HepG2 (cell line): ENCODE measurements around the gene DDX50. TPM values are rescaled to one million over a fixed set of nuclear protein-coding genes. Genes with fewer than 3 reads are reported as not detected.

Experiments
- ARNT2 ChIP-seq: sonication (generic); formaldehyde crosslinking; IDR thresholded peaks from 2 replicates; pipeline ENCODE4 v1.8.0; 2022; ENCODE audit warnings: mild to moderate bottlenecking, low read depth, missing genetic modification reagents, moderate library complexity
- ELF3 ChIP-seq: IDR thresholded peaks from 2 replicates; pipeline ENCODE4 v1.6.1; 2016; ENCODE audit warnings: missing genetic modification reagents, missing compliant biosample characterization
- GABPB1 ChIP-seq: IDR thresholded peaks from 2 replicates; pipeline ENCODE4 v1.6.1; 2016; ENCODE audit warnings: mild to moderate bottlenecking, missing genetic modification reagents, moderate library complexity, missing compliant biosample characterization
- GFI1 ChIP-seq: sonication (generic); formaldehyde crosslinking; IDR thresholded peaks from 2 replicates; pipeline ENCODE4 v1.5.0; 2020; ENCODE audit warnings: missing genetic modification reagents, mild to moderate bottlenecking, borderline replicate concordance
- KLF15 ChIP-seq: sonication (generic); formaldehyde crosslinking; IDR thresholded peaks from 2 replicates; pipeline ENCODE4 v1.8.1; 2023; ENCODE audit warnings: borderline replicate concordance, mild to moderate bottlenecking, inconsistent platforms, missing genetic modification reagents, mixed read lengths
- MED8 ChIP-seq: sonication (generic); formaldehyde crosslinking; IDR thresholded peaks from 2 replicates; pipeline ENCODE4 v1.8.1; 2023; ENCODE audit warnings: mild to moderate bottlenecking, missing genetic modification reagents; ENCODE audit not compliant: insufficient replicate concordance
- NCOA2 ChIP-seq: sonication (generic); formaldehyde crosslinking; IDR thresholded peaks from 2 replicates; pipeline ENCODE4 v1.8.0; 2022; ENCODE audit warnings: inconsistent platforms
- PCBP2 ChIP-seq: fragments of 200-400 bp; formaldehyde crosslinking; optimal IDR thresholded peaks from 2 replicates; pipeline ENCODE3; 2018; ENCODE audit warnings: low read length, low read depth; ENCODE audit not compliant: poor library complexity, severe bottlenecking
- RXRB ChIP-seq: IDR thresholded peaks from 2 replicates; pipeline ENCODE4 v1.6.1; 2016; ENCODE audit warnings: borderline replicate concordance, missing genetic modification reagents, missing compliant biosample characterization
- SAP130 ChIP-seq: IDR thresholded peaks from 2 replicates; pipeline ENCODE4 v1.6.1; 2016; ENCODE audit warnings: low read depth
- SMAD9 ChIP-seq: sonication (generic); formaldehyde crosslinking; IDR thresholded peaks from 2 replicates; pipeline ENCODE4 v1.5.1; 2020; ENCODE audit warnings: mild to moderate bottlenecking, missing genetic modification reagents
- SNRNP70 ChIP-seq: fragments of 200-400 bp; formaldehyde crosslinking; IDR thresholded peaks from 2 replicates; pipeline ENCODE4 v1.6.1; 2017; ENCODE audit warnings: mild to moderate bottlenecking, low read depth, low read length, moderate library complexity
- YEATS2 ChIP-seq: sonication (generic); formaldehyde crosslinking; IDR thresholded peaks from 2 replicates; pipeline ENCODE4 v1.4.0; 2020; ENCODE audit warnings: missing genetic modification reagents, borderline replicate concordance
- ZNF331 ChIP-seq: sonication (generic); formaldehyde crosslinking; IDR thresholded peaks from 2 replicates; pipeline ENCODE4 v1.4.0; 2020; ENCODE audit warnings: missing genetic modification reagents
- ZNF549 ChIP-seq: sonication (generic); formaldehyde crosslinking; IDR thresholded peaks from 2 replicates; pipeline ENCODE4 v1.5.0; 2020; ENCODE audit warnings: missing genetic modification reagents
- ZNF678 ChIP-seq: sonication (generic); formaldehyde crosslinking; IDR thresholded peaks from 2 replicates; pipeline ENCODE4 v1.4.0; 2020; ENCODE audit warnings: mild to moderate bottlenecking, missing genetic modification reagents
- polyA plus RNA-seq, 8 experiments: library from polyadenylated mRNA; depleted of rRNA in 3 of 8; stranded (reverse) in 7 of 8; unstranded in 1 of 8; fragments of >200 nt; fragmentation: Illumina TruSeq in 4 of 8; extraction: Trizol in 4 of 8; gene quantifications; 2 replicates each; pipeline versions ENCODE4 v1.2.1 to v1.2.3, GENCODE V29; 2011 to 2016; ENCODE audit warnings: low read depth in 4 of 8, missing spikeins in 1 of 8, mixed read lengths in 1 of 8; ENCODE audit not compliant: insufficient read depth in 1 of 8
- total RNA-seq, 5 experiments: library from RNA; depleted of rRNA; stranded (reverse); fragments of >200 nt; fragmentation: Illumina TruSeq; extraction: Trizol; gene quantifications; 2 replicates each; pipeline ENCODE4 v1.2.3, GENCODE V29; 2016; ENCODE audit warnings: low read depth in 1 of 5
- TF ChIP-seq, protein P1 (sequence below): sonication (generic); formaldehyde crosslinking; IDR thresholded peaks from 2 replicates; pipeline ENCODE4 v1.5.0; 2020; ENCODE audit warnings: mild to moderate bottlenecking, missing genetic modification reagents, borderline replicate concordance
- TF ChIP-seq, protein P2 (sequence below): sonication (generic); formaldehyde crosslinking; IDR thresholded peaks from 2 replicates; pipeline ENCODE4 v1.5.0; 2020; ENCODE audit warnings: mild to moderate bottlenecking, low read depth, missing genetic modification reagents, borderline replicate concordance
- TF ChIP-seq, protein P3 (sequence below): sonication (generic); formaldehyde crosslinking; IDR thresholded peaks from 2 replicates; pipeline ENCODE4 v1.4.0; 2020; ENCODE audit warnings: missing genetic modification reagents

DDX50 gene
- total and polyA plus RNA-seq, 2 of the 13 experiments (the other 11 are each of a cell fraction or from before 2014, with no cell fraction given), result 19.0 to 38.2 TPM

DNA sequence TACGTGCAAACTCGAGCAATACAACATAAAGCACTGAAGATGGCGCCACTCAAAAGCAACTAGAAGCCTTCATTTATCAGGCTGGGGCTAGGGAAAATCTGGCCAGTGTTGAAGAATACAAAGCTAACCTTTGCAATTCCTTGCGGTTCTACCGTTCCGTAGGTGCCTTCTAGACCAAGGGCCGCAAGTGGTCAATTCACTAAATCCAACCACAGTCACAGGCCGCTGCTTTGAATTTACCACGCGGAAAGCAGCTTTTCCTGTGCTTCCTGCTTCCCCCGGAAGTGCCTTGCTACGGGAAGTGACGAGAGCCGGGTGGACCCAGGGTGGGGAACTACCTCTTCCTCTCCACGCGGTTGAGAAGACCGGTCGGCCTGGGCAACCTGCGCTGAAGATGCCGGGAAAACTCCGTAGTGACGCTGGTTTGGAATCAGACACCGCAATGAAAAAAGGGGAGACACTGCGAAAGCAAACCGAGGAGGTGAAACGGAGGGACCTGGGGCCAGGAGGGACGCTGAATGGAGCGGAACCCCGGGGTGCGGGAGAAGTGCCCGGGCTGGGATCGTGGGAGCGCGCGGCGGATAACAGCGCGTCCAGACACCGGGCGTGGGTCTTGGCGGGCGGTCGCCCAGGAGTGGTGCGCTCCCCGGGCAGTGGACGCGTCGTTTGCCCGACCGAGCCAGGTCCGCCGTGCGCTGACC, 54.9 kb downstream of the DDX50 start, which contains the start of gene DDX21 (continued):
- TF ChIP-seq GFI1 (CRISPR knock-in tag) (0 out of 2 replicates have a peak, but pooled peaks have one; percentile 37), PCBP2 (no peak), ZNF678 (CRISPR knock-in tag) (peak; percentile 59; the same call in 1 of the 2 replicates), ZNF331 (CRISPR knock-in tag) (peak; percentile 52; the same call in 1 of the 2 replicates), ELF3 (CRISPR knock-in tag) (peak; percentile 77; the same call in 1 of the 2 replicates), ZNF549 (CRISPR knock-in tag) (no peak), SMAD9 (peak; percentile 65; the same call in 1 of the 2 replicates), SAP130 (CRISPR knock-in tag) (peak; percentile 99), NCOA2 (CRISPR knock-in tag) (peak; percentile 52; the same call in 1 of the 2 replicates), MED8 (CRISPR knock-in tag) (peak; percentile 80), SNRNP70 (no peak), YEATS2 (CRISPR knock-in tag) (peak; percentile 92), GABPB1 (CRISPR knock-in tag) (peak; percentile 97), KLF15 (CRISPR knock-in tag) (peak; percentile 45; the same call in 1 of the 2 replicates), RXRB (peak; percentile 65), ARNT2 (CRISPR knock-in tag) (peak; percentile 84; the same call in 1 of the 2 replicates)
- TF ChIP-seq, protein P1, sequence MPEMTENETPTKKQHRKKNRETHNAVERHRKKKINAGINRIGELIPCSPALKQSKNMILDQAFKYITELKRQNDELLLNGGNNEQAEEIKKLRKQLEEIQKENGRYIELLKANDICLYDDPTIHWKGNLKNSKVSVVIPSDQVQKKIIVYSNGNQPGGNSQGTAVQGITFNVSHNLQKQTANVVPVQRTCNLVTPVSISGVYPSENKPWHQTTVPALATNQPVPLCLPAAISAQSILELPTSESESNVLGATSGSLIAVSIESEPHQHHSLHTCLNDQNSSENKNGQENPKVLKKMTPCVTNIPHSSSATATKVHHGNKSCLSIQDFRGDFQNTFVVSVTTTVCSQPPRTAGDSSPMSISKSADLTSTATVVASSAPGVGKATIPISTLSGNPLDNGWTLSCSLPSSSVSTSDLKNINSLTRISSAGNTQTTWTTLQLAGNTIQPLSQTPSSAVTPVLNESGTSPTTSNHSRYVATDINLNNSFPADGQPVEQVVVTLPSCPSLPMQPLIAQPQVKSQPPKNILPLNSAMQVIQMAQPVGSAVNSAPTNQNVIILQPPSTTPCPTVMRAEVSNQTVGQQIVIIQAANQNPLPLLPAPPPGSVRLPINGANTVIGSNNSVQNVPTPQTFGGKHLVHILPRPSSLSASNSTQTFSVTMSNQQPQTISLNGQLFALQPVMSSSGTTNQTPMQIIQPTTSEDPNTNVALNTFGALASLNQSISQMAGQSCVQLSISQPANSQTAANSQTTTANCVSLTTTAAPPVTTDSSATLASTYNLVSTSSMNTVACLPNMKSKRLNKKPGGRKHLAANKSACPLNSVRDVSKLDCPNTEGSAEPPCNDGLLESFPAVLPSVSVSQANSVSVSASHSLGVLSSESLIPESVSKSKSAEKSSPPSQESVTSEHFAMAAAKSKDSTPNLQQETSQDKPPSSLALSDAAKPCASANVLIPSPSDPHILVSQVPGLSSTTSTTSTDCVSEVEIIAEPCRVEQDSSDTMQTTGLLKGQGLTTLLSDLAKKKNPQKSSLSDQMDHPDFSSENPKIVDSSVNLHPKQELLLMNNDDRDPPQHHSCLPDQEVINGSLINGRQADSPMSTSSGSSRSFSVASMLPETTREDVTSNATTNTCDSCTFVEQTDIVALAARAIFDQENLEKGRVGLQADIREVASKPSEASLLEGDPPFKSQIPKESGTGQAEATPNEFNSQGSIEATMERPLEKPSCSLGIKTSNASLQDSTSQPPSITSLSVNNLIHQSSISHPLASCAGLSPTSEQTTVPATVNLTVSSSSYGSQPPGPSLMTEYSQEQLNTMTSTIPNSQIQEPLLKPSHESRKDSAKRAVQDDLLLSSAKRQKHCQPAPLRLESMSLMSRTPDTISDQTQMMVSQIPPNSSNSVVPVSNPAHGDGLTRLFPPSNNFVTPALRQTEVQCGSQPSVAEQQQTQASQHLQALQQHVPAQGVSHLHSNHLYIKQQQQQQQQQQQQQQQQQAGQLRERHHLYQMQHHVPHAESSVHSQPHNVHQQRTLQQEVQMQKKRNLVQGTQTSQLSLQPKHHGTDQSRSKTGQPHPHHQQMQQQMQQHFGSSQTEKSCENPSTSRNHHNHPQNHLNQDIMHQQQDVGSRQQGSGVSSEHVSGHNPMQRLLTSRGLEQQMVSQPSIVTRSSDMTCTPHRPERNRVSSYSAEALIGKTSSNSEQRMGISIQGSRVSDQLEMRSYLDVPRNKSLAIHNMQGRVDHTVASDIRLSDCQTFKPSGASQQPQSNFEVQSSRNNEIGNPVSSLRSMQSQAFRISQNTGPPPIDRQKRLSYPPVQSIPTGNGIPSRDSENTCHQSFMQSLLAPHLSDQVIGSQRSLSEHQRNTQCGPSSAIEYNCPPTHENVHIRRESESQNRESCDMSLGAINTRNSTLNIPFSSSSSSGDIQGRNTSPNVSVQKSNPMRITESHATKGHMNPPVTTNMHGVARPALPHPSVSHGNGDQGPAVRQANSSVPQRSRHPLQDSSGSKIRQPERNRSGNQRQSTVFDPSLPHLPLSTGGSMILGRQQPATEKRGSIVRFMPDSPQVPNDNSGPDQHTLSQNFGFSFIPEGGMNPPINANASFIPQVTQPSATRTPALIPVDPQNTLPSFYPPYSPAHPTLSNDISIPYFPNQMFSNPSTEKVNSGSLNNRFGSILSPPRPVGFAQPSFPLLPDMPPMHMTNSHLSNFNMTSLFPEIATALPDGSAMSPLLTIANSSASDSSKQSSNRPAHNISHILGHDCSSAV (CRISPR knock-in tag), result no peak
- TF ChIP-seq, protein P2, sequence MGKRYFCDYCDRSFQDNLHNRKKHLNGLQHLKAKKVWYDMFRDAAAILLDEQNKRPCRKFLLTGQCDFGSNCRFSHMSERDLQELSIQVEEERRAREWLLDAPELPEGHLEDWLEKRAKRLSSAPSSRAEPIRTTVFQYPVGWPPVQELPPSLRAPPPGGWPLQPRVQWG (CRISPR knock-in tag), result no peak
- TF ChIP-seq, protein P3, sequence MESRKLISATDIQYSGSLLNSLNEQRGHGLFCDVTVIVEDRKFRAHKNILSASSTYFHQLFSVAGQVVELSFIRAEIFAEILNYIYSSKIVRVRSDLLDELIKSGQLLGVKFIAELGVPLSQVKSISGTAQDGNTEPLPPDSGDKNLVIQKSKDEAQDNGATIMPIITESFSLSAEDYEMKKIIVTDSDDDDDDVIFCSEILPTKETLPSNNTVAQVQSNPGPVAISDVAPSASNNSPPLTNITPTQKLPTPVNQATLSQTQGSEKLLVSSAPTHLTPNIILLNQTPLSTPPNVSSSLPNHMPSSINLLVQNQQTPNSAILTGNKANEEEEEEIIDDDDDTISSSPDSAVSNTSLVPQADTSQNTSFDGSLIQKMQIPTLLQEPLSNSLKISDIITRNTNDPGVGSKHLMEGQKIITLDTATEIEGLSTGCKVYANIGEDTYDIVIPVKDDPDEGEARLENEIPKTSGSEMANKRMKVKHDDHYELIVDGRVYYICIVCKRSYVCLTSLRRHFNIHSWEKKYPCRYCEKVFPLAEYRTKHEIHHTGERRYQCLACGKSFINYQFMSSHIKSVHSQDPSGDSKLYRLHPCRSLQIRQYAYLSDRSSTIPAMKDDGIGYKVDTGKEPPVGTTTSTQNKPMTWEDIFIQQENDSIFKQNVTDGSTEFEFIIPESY (CRISPR knock-in tag), result no peak
